ENCODE results near the gene FAHD2A.
A peak's percentile ranks its signal among the peaks of the same experiment; 100 is the strongest.

DNA sequence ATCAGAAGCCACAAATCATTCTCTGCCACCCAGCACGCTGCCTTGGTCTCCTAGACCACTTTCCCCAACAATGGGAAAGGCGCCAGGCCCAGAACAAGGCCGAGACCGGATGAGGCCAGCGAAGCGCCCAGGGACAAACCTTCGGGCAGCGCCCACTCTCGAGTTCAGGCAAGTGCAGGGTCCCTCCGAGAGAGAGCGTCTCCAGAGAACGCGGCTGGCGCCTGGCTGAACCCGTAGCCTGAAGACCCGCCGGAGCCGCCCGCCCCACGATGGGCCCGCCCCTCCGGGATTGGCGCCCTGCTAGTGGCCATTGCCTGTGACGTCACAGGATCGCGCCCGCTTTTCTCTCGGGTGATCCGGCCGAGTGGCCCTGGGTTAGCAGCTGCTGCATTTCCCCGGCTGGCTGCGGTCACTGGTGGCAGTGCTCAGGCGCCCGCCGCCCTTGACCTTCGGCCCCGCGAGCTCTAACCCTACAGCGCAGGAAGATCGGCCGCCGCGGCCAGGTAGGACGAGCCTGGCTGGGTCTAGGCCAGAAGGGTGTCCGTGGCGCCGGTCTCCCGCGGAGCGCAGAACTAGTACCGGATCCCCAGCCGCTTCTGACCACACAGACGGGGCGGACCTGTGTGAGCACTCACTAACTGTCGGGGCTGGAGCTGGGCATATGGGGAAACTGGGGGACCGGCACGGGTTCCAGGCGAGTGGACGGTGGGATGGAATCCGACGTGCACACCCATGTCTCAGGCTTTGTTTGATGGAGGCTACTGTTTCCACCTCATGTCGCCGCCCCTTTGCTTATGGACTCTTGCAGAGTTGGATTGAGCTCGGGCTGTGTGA, at the start of gene FAHD2A:
- TF ChIP-seq CTCF (IDR thresholded peaks at IDR 0.05), result peak in 2 of 6 experiments; percentile 12 to 24
- TF ChIP-seq POLR2A (IDR thresholded peaks at IDR 0.05), result peak; percentile 83 to 94

Measured in Peyer's patch (tissue), 4 donors.